HG03521 (cell line): Measurements from ENCODE around the gene INHBB.

Experiments
- ATAC-seq: cut with Tn5 transposase; IDR thresholded peaks from one replicate; pipeline ENCODE4 v1.9.1; 2021; ENCODE audit warnings: mild to moderate bottlenecking, moderate library complexity; ENCODE audit not compliant: unreplicated experiment

INHBB gene

DNA sequence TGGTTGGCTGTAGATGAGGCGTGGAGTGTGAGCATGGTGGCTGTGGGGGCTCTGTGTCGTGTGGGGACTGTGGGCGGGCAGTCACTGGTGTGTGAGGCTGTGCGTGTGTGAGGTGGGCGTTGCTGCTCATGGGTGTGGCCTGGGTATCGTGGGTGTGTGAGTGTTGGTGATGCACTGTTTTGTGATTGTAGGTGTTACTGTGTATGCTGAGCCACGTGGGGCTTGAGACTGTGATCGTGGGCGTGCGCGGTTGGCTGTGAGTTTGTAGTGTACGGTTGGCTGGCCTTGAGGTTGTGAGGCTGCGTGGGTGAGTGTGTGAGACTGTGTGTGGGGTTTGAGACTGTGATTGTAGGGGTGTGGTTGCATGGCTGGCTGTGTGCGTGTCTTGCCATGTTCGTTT is 8.5 kb downstream of the INHBB start:
- no peak for ATAC-seq

GRCh38 chr2:120354935-120355779 is 9.2 kb downstream of the INHBB start:
- ATAC-seq = no peak

DNA sequence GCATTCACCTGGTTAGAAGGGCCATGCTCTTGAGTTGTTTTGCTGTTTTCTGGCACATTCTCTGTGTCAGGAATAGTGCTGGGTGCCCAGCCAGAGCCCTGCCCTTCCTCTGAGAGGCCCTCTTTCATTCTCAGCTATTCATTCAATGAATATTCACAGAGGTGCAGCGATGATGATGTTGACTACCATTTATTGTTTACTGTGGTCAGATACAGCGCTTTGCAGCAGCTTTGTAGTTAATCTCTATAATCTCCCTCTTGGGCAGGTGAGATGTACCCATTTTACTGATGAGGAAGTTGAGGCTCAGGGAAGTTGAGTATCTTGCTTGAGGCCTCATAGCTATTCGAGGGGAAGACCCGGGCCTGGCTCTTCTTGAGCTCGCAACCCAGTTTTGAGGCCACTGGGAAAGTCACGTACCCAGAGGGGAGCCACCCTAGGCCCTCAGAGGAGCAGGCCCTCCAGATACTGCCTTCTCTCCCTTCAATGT is 9.9 kb downstream of the INHBB start:
- no peak for ATAC-seq

- no peak for ATAC-seq
These were observed 11.8 kb downstream of the INHBB start for GRCh38 chr2:120357768-120358167.

- ATAC-seq = no peak
These were observed 13.0 kb downstream of the INHBB start for GRCh38 chr2:120358734-120359465.

DNA sequence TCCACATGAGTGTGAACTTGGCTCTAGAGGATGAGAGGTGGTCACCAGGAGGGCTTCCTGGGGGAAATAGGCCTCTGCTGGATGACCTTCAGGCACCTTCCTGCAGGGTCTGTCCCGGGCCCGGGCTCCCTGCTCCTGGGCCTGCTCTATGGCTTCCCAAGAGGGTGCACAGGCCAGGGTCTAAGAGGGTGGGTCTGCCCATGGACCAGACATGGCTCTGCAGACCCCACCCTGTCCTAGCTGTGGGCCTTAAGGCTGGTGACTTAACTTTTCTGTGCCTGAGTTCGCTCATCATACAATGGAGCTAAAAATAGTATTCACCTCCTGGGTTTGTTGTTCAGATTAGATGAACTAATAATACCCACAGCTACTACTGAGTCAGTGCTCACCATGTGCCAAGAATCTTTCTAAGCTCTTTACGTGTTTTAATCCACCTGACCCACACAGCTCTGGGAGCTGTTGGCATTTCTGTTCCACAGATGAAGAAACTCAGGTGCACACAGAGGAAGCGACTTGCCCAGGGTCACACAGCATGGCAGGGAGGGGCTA is 14.4 kb downstream of the INHBB start:
- no peak for ATAC-seq

GRCh38 chr2:120362926-120363325 is 17.0 kb downstream of the INHBB start:
- no peak for ATAC-seq

GRCh38 chr2:120365236-120365793 is 19.4 kb downstream of the INHBB start:
- ATAC-seq = no peak

DNA sequence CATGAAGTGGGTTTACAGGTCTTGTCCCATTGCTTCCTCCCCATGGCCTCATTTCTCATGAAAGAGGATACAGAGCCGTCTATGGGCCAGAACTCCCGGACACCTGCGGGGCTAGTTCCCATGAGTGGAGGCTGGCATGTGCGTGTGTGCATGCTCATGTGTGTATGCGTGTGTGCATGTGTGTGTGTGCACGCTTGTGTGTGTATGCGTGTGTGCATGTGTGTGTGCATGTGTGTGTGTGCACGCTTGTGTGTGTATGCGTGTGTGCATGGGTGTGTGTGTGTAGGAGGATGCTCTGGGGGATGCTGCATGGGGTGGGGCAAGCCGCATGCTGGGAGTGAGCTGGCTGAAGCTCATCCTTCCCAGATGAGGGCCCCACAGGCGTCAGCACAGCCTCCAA is 20.8 kb downstream of the INHBB start:
- no peak for ATAC-seq

GRCh38 chr2:120367221-120367620 is 21.3 kb downstream of the INHBB start:
- no peak for ATAC-seq

DNA sequence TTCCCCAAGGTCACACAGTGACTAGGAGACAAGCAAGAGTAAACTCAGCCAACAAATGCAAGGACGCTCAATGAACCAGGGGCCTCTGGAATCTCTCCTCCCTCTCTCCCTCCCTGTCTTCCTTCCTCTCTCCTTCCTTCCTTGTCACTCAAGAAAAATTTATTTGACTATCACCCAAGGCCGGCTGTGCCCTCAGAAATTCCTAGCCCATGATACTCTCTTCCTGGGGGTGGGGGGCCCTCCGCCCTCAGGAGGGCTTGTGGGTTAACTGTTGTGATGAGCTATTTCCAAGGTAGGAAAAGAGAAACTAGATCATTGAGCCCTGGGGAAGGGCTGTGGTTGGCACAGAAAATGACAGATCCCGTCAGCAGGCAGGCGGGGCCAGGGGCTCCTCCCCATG is 21.7 kb downstream of the INHBB start:
- ATAC-seq = no peak

DNA sequence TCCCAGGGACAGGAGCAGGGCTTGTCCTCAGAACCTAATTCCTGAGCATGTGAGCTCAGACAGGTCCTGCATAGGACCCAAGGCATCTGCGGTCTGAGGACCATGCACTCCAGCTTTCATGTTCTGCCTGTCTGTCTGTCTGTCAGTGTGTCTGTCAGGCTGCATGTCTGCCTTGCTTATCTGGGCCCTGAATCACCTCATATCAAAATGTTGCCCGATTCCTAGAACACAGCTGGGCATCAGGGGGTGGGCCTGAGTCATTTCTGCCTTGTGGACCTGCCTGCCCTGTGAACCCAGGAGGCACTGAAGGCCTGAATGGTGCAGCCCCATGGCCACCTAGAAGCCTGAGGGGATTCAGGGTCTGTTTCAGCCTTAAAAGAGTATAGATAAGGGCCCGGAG is 22.1 kb downstream of the INHBB start:
- ATAC-seq = no peak

GRCh38 chr2:120369250-120369649 is 23.3 kb downstream of the INHBB start:
- ATAC-seq = no peak

DNA sequence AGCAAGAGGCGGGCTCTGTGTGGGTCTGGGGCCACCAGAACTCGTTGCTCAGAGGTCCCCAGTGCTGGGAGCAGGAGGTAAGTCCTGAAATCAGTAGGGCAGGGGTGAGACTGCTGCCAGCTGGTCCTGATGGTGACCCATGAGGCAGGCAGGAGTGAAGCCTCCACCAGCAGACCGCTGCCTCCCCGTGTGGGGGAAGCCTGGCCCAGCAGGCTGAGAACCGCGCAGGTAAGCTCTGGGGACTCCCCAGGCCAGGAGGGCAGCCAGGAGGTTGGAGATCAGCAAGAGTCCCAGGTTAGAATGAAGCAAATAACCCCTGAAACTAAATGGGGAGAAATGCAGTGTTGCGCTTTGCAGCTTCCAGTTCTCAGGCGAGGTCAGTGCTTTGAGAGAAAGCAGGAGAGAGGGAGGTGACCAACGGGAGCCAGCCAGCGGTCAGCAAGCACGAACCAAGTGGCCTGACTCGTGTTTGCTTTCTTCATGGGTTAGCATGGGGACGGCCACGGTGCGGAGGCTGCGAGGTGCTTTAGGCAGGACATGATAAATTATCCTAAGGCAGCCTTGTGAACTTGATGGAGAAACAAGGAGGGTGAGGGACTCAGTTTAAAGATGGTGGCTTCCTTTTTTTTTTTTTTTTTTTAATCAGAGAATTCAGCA is 26.2 kb downstream of the INHBB start:
- ATAC-seq = no peak

GRCh38 chr2:120372816-120373215 is 26.9 kb downstream of the INHBB start:
- no peak for ATAC-seq

DNA sequence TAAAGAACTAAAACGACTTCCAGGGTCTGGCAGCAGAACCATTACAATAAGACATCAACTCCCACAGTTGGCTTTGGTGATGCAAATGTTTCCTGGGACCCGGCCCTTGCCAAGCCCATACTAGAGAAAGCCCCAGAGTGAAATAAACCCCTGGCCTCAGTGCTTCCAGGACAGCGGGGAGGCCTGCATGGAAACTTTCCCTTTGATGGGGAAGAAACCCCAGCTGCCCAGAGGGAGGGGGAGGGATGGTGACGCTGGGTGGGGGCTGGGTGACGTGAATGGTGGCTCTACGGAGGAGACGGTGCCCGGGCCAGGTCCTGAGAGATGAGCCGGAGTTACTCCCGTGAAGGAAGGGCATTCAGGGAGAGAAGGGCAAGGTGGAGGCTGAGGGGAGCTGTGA is 27.5 kb downstream of the INHBB start:
- ATAC-seq = no peak

GRCh38 chr2:120374821-120375220 is 28.9 kb downstream of the INHBB start:
- no peak for ATAC-seq

GRCh38 chr2:120375251-120376020 is 29.5 kb downstream of the INHBB start:
- ATAC-seq = no peak

DNA sequence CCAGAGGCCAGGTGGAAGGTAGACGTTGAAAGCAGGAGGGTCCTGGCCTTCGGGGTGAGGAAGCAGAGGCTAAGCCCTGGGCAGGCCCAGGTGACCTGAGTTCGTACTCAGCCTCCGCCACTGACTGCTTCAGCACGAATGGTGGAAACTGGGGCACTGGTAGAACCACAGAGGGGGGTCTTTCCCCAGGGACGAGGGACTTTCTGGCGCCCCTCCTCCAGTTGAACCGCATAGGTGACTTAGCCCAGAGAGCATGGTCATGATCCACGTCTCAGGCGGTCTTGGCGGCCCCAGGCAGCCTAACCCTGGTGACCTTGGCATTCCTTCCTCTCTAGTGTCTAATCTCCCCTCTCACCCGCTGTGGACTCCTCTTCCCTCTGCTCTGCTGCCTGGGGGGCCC is 30.2 kb downstream of the INHBB start:
- ATAC-seq = no peak
